AG09319 (cell line): Measurements from ENCODE around the gene XYLT1.
A peak's percentile ranks its signal among the peaks of the same experiment; 100 is the strongest.

Experiments used
- DNase-seq: peaks from one replicate; pipeline ENCODE4 v3.0.0-alpha.2; 2010; ENCODE audit warnings: low read depth; ENCODE audit errors: extremely low read depth
- TF ChIP-seq, protein P1 (sequence below): IDR thresholded peaks from 2 replicates; pipeline ENCODE4 v1.5.1; 2011; ENCODE audit warnings: low read depth, mild to moderate bottlenecking, inconsistent platforms, low read length, moderate library complexity

The XYLT1 gene

DNA sequence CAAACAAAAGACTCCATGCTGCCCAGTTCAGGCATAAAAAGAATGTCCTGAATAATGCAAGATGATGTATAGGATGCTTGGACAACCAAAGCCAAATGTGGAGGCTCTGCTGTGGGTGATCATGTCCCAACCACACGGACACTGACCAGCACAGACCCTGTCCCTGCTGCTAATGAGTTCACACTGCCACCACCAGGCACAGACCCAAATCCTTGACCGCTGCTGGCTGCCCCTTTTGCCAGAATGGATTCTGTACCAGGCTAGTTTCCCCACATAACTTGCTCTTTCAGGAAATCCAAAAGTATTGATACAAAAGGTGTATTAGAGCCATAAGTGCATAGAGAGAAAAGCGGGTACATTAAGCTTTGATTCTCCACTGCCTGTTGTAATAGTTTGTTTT lies 60.9 kb downstream of the XYLT1 start:
- no peak for DNase-seq

DNA sequence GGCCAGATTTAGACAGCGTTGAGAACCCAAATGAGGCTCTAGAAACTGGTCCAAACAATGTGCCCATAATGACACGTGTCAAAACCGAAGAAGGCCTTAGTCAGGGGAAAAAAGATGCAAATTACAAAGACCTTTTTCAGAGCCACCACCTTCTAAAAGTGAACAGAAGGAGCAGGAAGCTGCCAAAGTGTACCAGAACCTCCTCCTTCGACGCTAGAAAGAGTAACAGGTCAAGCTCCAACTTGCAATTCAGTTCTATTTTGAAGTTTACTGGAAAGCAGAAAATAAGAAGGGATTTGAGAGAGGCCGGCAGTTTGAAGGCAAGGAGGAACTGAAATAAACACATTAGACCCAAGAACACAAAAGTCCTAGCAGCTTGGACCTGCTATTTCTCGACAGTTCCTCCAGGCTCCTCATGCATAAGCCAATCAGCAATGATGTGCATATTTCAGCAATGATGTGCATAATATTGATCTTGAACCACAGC lies 61.8 kb downstream of the XYLT1 start:
- no peak for DNase-seq
- TF ChIP-seq, protein P1, sequence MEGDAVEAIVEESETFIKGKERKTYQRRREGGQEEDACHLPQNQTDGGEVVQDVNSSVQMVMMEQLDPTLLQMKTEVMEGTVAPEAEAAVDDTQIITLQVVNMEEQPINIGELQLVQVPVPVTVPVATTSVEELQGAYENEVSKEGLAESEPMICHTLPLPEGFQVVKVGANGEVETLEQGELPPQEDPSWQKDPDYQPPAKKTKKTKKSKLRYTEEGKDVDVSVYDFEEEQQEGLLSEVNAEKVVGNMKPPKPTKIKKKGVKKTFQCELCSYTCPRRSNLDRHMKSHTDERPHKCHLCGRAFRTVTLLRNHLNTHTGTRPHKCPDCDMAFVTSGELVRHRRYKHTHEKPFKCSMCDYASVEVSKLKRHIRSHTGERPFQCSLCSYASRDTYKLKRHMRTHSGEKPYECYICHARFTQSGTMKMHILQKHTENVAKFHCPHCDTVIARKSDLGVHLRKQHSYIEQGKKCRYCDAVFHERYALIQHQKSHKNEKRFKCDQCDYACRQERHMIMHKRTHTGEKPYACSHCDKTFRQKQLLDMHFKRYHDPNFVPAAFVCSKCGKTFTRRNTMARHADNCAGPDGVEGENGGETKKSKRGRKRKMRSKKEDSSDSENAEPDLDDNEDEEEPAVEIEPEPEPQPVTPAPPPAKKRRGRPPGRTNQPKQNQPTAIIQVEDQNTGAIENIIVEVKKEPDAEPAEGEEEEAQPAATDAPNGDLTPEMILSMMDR = no peak

More for the DNA sequence above, 60.9 kb downstream of the XYLT1 start:
- TF ChIP-seq, protein P1 = no peak

DNA sequence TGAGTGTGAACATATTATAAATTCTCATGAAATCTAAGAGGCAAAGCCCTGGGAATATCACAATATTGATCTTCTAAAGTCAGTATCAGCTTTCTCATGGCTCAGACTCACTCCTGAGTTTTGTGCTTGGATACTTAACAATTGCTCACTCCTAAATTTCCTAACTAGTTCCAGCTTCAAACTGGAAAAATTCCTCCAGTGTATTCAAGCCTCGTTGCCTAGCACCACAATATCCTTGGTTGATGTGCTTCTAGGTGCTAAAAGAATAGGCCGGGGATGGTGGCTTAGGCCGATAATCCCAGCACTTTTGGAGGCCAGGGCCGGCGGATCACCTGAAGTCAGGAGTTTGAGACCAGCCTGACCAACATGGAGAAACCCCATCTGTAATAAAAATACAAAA lies 62.5 kb downstream of the XYLT1 start:
- DNase-seq = no peak
- TF ChIP-seq, protein P1 = no peak

DNA sequence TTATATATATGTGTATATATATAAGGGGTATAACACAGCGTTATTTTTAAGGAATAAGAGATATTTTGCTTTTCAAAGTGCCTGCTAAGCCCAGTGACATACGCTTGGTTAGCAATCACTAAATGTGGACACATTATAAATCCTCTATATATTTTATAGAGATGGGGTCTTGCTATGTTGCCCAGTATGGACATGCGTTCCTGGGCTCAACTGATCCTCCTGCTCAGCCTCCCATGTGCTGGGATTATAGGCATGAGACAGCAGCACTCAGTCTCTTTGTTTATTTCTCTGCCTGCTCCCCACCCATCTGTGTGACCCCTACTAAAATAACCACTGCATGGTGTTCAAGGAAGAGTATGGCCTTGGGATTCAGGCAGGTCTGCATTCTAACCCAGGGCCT lies 63.4 kb downstream of the XYLT1 start:
- no peak for DNase-seq
- TF ChIP-seq, protein P1 = no peak

DNA sequence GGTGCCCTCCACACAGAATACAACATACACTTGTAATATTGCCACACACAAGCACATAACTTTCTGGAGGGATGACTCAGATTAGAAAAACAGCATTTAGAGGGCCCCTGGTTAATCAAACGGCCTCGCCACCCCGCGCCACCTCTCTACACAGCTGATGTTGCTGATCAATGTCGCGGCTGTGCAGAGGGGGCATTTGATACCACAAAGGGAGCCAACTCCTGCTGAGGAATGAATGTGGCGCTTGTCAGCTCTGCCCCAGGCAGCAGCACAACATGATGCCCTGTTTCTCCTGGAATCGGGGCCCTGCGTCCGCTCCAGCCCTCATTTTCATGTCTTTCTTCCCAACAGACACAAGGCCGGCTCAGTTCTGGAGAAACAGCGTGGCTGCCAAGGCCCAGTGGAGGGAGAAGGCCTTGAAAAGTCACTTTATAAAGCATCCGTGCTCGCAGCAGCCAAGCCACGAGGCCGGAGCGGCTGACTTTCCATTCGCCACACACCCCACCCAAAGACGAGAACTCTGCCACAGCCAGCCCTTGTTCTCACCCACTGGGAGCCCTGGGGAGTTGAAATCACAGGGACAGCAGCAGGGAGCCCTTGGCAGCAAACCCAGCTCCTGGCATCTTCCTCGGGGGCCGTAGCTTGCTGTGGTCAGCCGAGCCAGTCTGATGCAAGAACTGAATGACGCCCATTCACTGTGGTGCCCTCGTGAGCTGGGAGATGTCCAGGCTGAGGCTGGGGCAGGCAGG lies 65.6 kb downstream of the XYLT1 start:
- DNase-seq = peak; percentile 57
- TF ChIP-seq, protein P1 = no peak

DNA sequence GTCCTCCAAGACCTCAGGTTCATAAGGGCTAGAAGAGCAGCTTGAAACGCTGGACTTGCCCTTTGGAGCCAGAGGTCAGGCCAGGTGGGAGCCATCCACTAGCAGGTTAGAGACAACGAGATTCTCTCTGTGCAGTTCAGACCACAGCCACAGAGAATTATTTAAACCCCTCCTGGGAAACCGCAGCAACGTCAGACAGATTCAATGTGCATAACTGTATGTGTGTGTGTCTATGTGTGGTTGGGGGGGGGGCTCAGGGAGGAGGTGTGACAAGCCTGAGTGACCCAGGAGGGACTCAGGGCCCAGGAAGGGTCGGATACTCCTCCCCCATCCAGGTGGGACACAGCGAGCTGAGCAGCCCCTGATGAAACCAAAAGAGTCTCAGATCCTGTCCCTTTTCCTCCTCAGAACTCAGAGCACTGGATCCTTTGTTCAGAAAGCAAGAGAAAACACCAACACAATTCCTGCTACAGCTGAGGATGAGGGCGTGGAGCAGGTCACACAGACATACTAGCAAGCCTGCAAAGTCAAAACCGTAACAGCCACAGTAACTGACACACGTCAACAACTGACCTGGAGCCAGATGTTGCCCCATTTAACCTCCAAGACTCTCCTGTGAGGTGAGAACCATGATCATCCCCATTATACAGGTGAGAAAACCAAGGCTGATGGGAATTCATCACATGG lies 66.8 kb downstream of the XYLT1 start:
- no peak for DNase-seq
- TF ChIP-seq, protein P1 = no peak

DNA sequence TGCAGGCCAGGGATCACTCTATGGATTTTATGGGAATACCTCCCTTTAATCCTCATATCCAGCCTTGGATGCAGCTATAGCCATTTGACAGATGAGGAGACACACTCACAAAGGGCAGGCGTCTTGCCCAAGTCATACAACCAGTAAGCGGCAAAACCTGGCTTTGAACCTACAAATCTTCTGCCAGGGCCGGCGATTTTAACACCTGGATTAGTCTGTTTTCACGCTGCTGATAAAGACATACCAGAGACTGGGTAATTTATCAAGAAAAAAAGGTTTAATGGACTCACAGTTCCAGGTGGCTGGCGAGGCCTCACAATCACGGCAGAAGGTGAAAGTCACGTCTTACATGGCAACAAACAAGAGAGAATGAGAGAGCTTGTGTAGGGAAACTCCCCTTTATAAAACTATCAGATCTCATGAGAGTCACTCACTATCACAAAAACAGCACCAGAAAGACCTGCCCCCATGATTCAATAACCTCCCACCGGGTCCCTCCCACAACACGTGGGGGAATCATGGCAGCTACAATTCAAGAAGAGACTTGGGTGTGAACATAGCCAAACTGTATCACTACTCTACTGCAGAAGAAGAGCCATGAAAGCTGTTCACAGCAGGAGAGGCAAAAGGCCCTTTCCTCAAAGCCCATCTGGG lies 67.5 kb downstream of the XYLT1 start:
- TF ChIP-seq, protein P1 = no peak
- no peak for DNase-seq
